ENCODE data around the gene PTCHD4. TPM values are rescaled to one million over a fixed set of nuclear protein-coding genes. Genes with fewer than 3 reads are reported as not detected.
"Not testable (repeated sequence)": the region's sequence is repeated elsewhere in the genome, so short reads cannot be mapped to it uniquely, and the experiment has no call there.

PTCHD4 gene
- total RNA-seq, 4 donors from 2014 or later = 2.7 to 4.2 (median 3.0) TPM

DNA sequence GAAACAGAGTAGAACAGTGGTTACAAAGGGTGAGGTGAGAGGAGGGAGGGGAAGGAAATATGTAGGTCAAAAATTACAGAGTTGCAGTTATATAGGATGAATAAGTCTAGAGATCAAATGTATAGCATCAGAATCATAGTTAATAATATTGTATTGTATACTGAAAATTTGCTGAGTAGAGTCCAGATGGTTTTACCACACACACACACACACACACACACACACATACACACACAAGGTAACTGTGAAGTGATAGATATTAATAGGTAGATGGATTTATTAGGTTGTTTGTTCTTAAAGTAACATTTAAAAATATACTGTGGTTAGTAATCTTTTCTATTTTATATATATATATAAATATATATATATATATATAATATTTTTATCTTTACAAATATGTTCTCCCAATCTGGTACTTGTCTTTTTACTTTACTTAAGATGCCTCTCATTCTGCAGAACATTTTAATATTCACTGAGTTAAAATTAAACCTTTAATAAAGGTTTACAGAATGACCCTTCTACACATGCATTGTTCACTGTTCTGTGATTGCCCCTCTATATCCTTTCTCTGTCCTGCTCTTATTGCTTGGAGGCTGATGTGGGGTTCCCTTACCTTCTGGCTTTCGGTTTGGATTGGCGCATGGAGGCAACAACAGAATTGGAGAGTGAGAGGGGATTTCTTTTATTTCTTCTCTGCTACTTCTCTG lies 408 bp downstream of the PTCHD4 start:
- TF ChIP-seq EP300 (IDR thresholded peaks at IDR 0.05) (no peak), POLR2A (IDR thresholded peaks at IDR 0.05) (no peak), CTCF (IDR thresholded peaks at IDR 0.05) (no peak)
- H3K4me3 ChIP-seq = no peak overlapping the region
- peak overlapping the region in 1 of 4 donors; percentile 18 for H3K27ac ChIP-seq
- H3K4me1 ChIP-seq = no peaks in the 10 kb centered on the region
- no peaks in the 10 kb centered on the region for H3K36me3 ChIP-seq
- no peak for DNase-seq (ENCODE audit: low spot score in 2 of 2)
- 81 to 84% methylated on average over 2 of the region's 2 CpGs for WGBS, 2 donors
- no peaks in the 10 kb centered on the region for H3K9me3 ChIP-seq
- no peaks in the 10 kb centered on the region for H3K27me3 ChIP-seq

GRCh38 chr6:48109944-48110343 lies 1.1 kb downstream of the PTCHD4 start:
- Histone ChIP-seq H3K4me3 (no peak overlapping the region), H3K4me1 (no peaks in the 10 kb centered on the region), H3K36me3 (no peaks in the 10 kb centered on the region), H3K27me3 (no peaks in the 10 kb centered on the region), H3K9me3 (no peaks in the 10 kb centered on the region), H3K27ac (no peak overlapping the region)
- WGBS, 2 donors = 76 to 78% methylated on average over 3 of the region's 3 CpGs
- TF ChIP-seq EP300 (IDR thresholded peaks at IDR 0.05) (no peak), POLR2A (IDR thresholded peaks at IDR 0.05) (no peak), CTCF (IDR thresholded peaks at IDR 0.05) (no peak)
- DNase-seq (ENCODE audit: low spot score in 2 of 2) = no peak

- H3K9me3 ChIP-seq; DNase-seq (ENCODE audit: low spot score in 2 of 2); H3K4me1 ChIP-seq; H3K36me3 ChIP-seq; H3K27ac ChIP-seq; H3K4me3 ChIP-seq; H3K27me3 ChIP-seq: not testable (repeated sequence)
- 93% methylated on average over 17 of the region's 17 CpGs for WGBS, 2 donors
Observed at GRCh38 chr6:48102476-48103195, 8.4 kb downstream of the PTCHD4 start.

- no peak for DNase-seq (ENCODE audit: low spot score in 2 of 2)
- no peak overlapping the region for H3K27ac ChIP-seq
Observed at GRCh38 chr6:48101290-48101689, 9.7 kb downstream of the PTCHD4 start.

GRCh38 chr6:48100588-48100895 lies 10.5 kb downstream of the PTCHD4 start:
- no peak overlapping the region for H3K4me3 ChIP-seq
- no peak overlapping the region for H3K27ac ChIP-seq
- DNase-seq (ENCODE audit: low spot score in 2 of 2) = no peak
- no peaks in the 10 kb centered on the region for H3K4me1 ChIP-seq
- H3K36me3 ChIP-seq = no peaks in the 10 kb centered on the region
- H3K9me3 ChIP-seq = no peaks in the 10 kb centered on the region
- 37 to 45% methylated on average over 4 of the region's 4 CpGs for WGBS, 2 donors
- H3K27me3 ChIP-seq = no peaks in the 10 kb centered on the region
- TF ChIP-seq CTCF (IDR thresholded peaks at IDR 0.05) (no peak), POLR2A (IDR thresholded peaks at IDR 0.05) (no peak), EP300 (IDR thresholded peaks at IDR 0.05) (no peak)

More at GRCh38 chr6:48101290-48101689, 9.7 kb downstream of the PTCHD4 start:
- WGBS, 2 donors = 86 to 87% methylated on average over 1 of the region's 1 CpG
- TF ChIP-seq POLR2A (IDR thresholded peaks at IDR 0.05) (no peak), CTCF (IDR thresholded peaks at IDR 0.05) (no peak), EP300 (IDR thresholded peaks at IDR 0.05) (no peak)
- Histone ChIP-seq H3K27me3 (no peaks in the 10 kb centered on the region), H3K36me3 (no peaks in the 10 kb centered on the region), H3K4me3 (no peak overlapping the region), H3K4me1 (no peaks in the 10 kb centered on the region), H3K9me3 (no peaks in the 10 kb centered on the region)

All from tibial nerve (tissue), 4 donors.